ENCODE data around the gene OAS3. TPM values are rescaled to one million over a fixed set of nuclear protein-coding genes. Genes with fewer than 3 reads are reported as not detected.

The OAS3 gene
- total RNA-seq, 1 donor from 2014 or later: 27.2 TPM

DNA sequence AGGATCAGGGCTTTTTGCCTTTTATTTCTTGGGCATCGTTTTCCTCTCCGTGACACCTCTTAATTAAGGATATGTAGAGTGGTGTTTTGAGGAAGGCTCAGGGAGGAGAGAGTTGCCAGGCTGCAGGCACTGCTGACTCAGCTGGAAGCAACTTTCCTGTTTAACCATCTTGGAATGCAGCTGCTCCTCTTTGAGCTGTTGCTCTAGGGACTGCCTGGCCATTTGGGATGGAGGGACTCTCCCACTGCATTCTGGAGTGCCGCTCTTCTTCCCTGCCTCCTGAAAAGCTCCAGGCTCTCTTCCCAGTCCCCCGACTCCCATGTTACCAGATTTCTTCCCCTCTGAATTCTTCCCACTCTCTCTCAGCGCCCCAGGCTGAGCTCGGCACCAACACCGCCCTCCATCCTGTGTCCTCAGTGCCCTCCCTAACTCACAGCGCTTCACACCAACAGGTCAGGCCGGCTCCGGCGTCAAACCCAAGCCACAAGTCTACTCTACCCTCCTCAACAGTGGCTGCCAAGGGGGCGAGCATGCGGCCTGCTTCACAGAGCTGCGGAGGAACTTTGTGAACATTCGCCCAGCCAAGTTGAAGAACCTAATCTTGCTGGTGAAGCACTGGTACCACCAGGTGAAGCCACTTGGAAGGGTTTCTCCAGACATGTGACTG, 5.9 kb downstream of the OAS3 start:
- POLR2A ChIA-PET: no interaction called here
- Mint-ChIP-seq H3K27ac (no peak overlapping the region), H3K9me3 (no peaks in the 10 kb centered on the region), H3K4me1 (peaks cover 14% of the 10 kb centered on the region), H3K4me3 (no peak overlapping the region), H3K27me3 (no peaks in the 10 kb centered on the region), H3K36me3 (ENCODE audit: low read depth) (peaks cover 31% of the 10 kb centered on the region)
- CTCF ChIA-PET: no interaction called here
- TF ChIP-seq, protein P1, sequence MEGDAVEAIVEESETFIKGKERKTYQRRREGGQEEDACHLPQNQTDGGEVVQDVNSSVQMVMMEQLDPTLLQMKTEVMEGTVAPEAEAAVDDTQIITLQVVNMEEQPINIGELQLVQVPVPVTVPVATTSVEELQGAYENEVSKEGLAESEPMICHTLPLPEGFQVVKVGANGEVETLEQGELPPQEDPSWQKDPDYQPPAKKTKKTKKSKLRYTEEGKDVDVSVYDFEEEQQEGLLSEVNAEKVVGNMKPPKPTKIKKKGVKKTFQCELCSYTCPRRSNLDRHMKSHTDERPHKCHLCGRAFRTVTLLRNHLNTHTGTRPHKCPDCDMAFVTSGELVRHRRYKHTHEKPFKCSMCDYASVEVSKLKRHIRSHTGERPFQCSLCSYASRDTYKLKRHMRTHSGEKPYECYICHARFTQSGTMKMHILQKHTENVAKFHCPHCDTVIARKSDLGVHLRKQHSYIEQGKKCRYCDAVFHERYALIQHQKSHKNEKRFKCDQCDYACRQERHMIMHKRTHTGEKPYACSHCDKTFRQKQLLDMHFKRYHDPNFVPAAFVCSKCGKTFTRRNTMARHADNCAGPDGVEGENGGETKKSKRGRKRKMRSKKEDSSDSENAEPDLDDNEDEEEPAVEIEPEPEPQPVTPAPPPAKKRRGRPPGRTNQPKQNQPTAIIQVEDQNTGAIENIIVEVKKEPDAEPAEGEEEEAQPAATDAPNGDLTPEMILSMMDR (IDR thresholded peaks at IDR 0.05): no peak
- ATAC-seq (ENCODE audit: low read depth) (no peak), DNase-seq (no peak)
- intact Hi-C loops (cut with micrococcal nuclease): no loop called here

DNA sequence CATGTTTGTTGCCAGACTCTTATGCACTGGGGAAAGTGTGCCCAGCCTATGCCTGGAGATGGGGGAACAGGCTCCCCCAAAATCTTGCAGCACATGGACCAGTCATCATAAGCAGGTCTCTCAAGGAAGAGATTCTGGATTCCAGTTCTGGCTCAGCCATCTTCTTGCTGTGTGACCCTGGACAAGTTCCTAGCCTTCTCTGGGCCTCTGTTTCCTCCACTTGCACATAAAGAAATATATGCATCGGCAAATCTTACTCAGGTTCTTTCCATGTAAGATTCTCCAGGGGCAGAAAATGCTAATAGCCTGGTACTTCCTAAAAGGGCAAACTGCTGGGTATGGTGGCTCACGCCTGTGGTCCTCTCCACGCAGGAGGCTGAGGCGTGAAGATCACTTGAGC, 7.2 kb downstream of the OAS3 start:
- Mint-ChIP-seq H3K4me3 (no peak overlapping the region), H3K4me1 (peaks cover under 1% of the 10 kb centered on the region), H3K36me3 (ENCODE audit: low read depth) (peaks cover 39% of the 10 kb centered on the region), H3K9me3 (no peaks in the 10 kb centered on the region), H3K27me3 (no peaks in the 10 kb centered on the region), H3K27ac (no peak overlapping the region)
- ATAC-seq (ENCODE audit: low read depth): no peak
- ChIA-PET CTCF (no interaction called here), POLR2A (no interaction called here)
- TF ChIP-seq, protein P1 (IDR thresholded peaks at IDR 0.05): no peak
- intact Hi-C loops (cut with micrococcal nuclease): no loop called here
- DNase-seq: no peak

DNA sequence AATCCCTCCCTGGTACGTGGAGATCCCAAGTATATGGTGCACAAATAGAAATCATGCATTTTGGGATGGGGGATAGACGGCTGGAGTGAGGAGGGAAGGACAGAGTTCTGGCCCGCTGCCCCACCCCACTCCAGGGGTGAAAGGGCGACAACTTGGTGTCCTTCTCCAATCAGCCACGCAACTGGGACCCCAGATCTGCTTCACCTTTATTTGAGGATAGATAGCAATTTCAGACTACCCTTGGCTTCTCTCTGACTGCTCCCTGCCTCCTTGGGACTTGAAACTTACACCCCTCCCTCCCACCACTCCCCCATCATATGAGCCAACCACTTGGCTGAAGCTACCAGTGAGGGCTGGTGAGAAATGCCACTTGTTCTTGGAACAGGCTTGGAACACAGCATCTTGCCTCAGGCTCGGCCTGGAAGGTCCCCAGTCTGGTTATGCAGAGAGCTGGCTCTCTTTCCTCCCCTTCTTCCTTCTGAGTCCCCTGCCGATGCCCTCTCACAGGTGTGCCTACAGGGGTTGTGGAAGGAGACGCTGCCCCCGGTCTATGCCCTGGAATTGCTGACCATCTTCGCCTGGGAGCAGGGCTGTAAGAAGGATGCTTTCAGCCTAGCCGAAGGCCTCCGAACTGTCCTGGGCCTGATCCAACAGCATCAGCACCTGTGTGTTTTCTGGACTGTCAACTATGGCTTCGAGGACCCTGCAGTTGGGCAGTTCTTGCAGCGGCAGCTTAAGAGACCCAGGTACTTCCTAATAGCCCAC, 8.1 kb downstream of the OAS3 start:
- ChIA-PET POLR2A (interaction anchor here (0.6 kb wide), 2 partner anchors 27 to 1543 kb away, joined by 4 to 12 read pairs; no protein-coding TSS in a partner anchor), CTCF (no interaction called here)
- no peaks in the 10 kb centered on the region for H3K27me3 Mint-ChIP-seq
- TF ChIP-seq, protein P1 (IDR thresholded peaks at IDR 0.05): no peak
- H3K4me3 Mint-ChIP-seq: no peak overlapping the region
- ATAC-seq (ENCODE audit: low read depth) (no peak), DNase-seq (no peak)
- H3K9me3 Mint-ChIP-seq: no peaks in the 10 kb centered on the region
- intact Hi-C loops (cut with micrococcal nuclease): no loop called here
- no peak overlapping the region for H3K27ac Mint-ChIP-seq
- H3K4me1 Mint-ChIP-seq: no peaks in the 10 kb centered on the region
- H3K36me3 Mint-ChIP-seq (ENCODE audit: low read depth): peaks cover 47% of the 10 kb centered on the region

DNA sequence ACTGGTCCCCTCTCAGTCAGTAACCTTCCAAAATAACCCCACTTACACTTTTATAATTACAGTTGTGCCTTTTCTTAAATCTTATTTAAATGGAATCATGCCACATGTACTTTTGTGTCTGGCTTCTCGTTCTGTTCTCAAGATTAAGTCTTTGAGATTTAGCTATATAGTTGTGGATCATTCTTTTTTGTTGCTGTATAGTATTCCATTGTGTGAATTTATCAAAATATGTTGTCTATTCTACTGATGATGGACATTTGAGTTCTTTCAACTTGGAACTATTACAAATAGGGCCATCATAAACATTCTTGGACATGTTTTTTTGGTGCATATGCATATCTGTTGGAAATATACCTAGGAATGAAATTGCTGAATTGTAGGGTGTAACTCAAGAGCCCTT, 9.0 kb downstream of the OAS3 start:
- H3K27me3 Mint-ChIP-seq: no peaks in the 10 kb centered on the region
- intact Hi-C loops (cut with micrococcal nuclease): no loop called here
- H3K4me3 Mint-ChIP-seq: no peak overlapping the region
- POLR2A ChIA-PET: no interaction called here
- H3K9me3 Mint-ChIP-seq: peaks cover 2% of the 10 kb centered on the region
- TF ChIP-seq, protein P1 (IDR thresholded peaks at IDR 0.05): no peak
- no peaks in the 10 kb centered on the region for H3K4me1 Mint-ChIP-seq
- no peak for ATAC-seq (ENCODE audit: low read depth)
- DNase-seq: no peak
- peaks cover 54% of the 10 kb centered on the region for H3K36me3 Mint-ChIP-seq (ENCODE audit: low read depth)
- CTCF ChIA-PET: no interaction called here
- no peak overlapping the region for H3K27ac Mint-ChIP-seq

DNA sequence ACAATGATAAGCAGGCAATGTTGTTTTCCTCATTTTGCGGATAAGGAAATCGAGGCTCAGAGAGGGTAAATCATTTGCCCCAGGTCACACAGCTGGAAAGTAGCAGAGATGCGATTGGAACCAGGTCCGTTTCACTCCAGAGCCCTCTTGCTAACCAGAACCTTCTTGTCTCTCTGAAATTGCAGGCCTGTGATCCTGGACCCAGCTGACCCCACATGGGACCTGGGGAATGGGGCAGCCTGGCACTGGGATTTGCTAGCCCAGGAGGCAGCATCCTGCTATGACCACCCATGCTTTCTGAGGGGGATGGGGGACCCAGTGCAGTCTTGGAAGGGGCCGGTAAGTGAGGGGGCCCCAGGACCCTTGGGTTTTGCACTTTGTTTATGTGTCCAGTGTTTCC, 9.5 kb downstream of the OAS3 start:
- no peak for ATAC-seq (ENCODE audit: low read depth)
- TF ChIP-seq, protein P1 (IDR thresholded peaks at IDR 0.05): no peak
- peaks cover 59% of the 10 kb centered on the region for H3K36me3 Mint-ChIP-seq (ENCODE audit: low read depth)

More for the DNA sequence above, 9.5 kb downstream of the OAS3 start:
- H3K9me3 Mint-ChIP-seq: peaks cover 5% of the 10 kb centered on the region
- no peaks in the 10 kb centered on the region for H3K27me3 Mint-ChIP-seq
- H3K4me1 Mint-ChIP-seq: no peaks in the 10 kb centered on the region
- H3K27ac Mint-ChIP-seq: no peak overlapping the region
- H3K4me3 Mint-ChIP-seq: no peak overlapping the region
- intact Hi-C loops (cut with micrococcal nuclease): no loop called here
- ChIA-PET CTCF (no interaction called here), POLR2A (no interaction called here)
- DNase-seq: no peak

All from activated B cell treated with CpG ODN at 0.5 μM for 24 hours (primary cell).